Renal pelvis (tissue), 4 donors: Measurements from ENCODE around the gene SSNA1. TPM values are rescaled to one million over a fixed set of nuclear protein-coding genes. Genes with fewer than 3 reads are reported as not detected.
"Not testable (repeated sequence)": the region's sequence is repeated elsewhere in the genome, so short reads cannot be mapped to it uniquely, and the experiment has no call there.

ENCODE experiments used
- DNase-seq: peaks from one replicate; pipeline ENCODE4 v3.0.0-alpha.2; 2013
- polyA plus RNA-seq, 3 donors: library from polyadenylated mRNA; unstranded; fragments of 120-200 nt; gene quantifications; one replicate each; pipeline ENCODE4 v1.2.1, GENCODE V29; 2013; ENCODE audit not compliant: insufficient read length in 3 of 3

SSNA1 gene
- polyA plus RNA-seq, 3 donors: 55.4 to 69.1 (median 65.3) TPM

DNA sequence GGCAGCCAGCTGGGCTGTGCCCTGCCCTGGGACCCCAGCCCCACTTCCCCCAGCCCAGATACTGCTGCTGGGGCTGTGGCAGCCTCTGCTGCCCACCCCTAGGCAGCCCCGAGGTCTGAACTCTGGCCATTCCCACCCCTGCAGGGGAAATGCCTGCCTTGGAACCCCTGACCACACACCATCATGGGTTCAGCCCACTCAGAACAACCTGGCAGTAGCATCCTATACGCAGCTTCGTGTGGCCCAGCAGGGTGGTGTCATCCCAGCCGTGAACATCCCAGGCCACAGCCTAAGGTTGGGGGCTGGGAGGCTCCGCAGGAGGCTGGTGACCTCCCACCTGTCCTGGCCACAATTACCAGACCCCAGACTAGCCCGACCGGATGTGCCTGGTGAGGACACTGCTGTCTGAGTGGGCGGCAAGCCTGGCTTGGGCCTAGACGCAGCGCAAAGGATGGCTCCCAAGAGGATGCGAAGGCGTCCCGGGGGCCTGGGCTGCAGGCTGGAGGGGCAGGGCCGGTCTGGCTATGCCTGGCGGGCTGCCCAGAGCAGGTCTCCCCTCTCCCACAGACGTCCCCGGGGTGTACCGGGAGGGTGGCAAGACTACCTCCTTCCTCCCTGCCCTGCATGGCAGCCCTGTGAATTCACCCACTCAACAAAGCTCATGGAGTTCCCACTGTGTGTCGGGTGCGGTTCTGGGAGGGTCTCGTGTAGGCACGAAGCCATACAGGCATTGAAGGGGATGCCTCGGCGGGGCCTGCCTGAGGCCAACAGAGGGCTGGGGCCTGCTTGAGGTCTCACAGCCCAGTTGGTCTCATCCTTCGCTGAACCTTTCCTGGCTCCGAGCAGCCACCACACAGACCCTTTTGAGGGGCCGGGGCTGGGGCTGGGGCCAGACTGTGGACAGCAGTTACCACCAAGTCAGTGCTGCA, 40.8 kb downstream of the SSNA1 start:
- no peak for DNase-seq

DNA sequence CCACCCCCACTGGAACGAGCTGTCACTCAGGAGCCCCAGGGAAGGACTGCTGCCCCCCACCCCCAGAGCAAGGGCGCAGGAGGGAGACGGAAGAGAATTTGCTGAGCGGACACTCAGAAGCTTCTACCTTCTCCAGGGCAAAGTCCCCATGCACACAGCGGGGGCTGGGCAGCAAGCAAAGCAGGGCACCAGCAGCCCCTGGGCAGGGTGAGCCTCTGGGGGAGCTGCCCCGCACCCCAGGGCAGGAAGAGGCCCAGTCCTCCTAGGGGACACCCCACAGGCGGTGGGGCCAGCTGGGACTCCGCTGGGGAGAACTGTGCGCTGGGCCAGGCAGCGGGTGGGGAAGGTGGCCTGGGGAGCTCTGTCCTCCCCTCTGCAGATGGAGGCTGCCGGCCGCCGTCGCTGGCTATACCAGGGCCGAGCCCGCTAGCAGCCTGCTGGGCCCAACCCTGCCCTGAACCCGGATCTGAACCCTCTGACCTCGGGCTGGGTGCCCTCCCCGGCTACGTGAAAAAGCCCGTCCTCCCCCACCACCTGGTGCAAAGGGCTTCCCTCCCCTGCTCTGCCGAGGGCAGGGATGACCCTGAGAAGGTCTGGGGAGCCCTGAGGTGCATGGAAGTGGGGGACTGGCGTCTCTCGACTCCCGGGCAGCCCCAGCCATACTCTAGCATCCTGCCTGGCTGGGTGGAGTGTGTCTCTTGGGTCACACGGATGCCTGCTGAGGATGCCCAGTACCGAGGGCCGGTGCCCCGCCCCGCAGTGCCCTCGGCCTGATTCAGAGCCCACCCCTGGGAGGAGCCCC, 41.6 kb downstream of the SSNA1 start:
- DNase-seq: no peak

DNA sequence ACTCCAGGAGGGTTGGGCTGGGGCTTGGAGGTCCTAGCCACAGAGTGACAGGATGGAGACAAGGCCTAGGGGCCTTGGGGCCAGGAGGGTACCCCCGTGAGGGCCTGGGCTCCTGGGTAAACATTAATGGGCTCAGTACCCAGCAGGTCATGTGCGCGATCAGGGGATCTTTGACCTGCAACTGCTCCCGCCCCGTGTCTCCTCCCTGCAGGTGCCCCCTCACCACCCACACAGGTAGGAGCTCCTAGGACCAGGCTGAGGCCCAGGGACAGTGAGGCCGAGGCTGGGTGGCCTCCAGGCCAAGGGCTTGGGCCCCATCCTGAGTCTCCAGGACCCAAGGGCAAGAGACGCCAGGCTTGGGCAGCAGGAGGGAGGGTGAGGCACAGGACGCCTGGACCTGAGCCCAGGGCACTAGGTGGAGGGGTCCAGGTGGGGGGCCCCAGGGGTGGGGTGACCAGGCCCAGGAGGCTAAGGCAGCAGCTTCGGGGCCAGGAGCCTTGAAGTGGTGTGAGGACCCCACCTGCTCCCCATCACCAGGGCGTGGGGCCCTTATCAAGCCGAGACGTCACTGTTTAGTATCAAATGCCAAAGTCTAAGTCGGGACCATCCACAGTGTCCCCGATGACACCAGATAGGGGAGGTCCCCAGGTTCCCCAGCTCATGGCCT, 42.4 kb downstream of the SSNA1 start, which contains the start of gene SLC34A3:
SLC34A3 (plus strand) TSS at position 197 of the 667 bp plus-strand sequence. CDS start 802 bp downstream, outside the sequence.
- DNase-seq: no peak

DNA sequence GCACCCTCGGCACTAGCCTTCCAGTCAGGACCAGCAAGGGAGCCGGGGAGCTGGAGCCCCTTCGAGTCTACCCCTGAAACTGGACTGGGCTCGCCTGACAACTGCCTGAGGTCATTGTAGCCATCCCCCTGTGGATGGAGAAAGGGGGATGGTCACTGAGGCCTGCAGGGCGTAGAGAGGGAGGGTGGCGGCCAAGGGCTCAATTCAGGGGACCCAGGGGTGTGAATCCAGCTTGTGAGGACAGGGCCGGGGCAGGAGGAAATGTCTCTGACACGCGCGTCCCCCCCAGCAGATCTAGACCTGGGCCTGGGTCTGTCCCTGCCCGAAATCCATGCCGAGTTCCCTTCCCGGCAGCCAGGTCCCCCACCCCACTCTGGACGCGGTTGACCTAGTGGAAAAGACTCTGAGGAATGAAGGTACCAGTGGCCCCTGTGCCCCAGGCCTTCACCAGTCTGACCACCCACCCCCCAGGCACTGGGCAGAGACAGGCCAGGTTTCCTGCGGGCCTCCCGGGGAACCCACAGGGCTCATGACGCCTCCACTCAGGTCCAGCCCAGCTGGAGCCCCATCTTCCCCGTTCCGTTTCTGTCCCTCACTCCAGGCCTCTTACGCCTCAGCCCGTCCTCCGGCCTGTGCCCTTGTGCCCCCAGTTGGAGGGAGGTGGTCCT, 43.0 kb downstream of the SSNA1 start:
- DNase-seq: no peak

DNA sequence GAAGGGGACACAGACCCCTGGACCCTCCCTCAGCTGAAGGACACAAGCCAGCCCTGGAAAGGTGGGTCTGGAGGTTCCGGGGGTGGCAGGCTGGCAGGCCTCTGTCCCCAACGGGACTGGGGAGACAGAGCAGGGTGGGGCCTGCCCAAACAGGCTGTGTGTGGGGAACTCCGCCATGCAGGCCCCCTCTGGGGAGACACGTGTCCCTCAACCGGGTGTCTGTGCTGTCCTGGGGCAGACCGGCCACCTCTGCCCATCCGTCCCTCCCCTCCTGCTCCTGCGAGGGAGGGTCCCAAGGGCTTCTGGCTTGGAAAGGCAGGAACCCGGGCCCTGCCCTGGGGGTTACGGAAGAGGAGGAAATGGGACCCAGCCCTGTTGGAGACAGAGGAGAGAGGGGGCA, 43.6 kb downstream of the SSNA1 start:
- no peak for DNase-seq

DNA sequence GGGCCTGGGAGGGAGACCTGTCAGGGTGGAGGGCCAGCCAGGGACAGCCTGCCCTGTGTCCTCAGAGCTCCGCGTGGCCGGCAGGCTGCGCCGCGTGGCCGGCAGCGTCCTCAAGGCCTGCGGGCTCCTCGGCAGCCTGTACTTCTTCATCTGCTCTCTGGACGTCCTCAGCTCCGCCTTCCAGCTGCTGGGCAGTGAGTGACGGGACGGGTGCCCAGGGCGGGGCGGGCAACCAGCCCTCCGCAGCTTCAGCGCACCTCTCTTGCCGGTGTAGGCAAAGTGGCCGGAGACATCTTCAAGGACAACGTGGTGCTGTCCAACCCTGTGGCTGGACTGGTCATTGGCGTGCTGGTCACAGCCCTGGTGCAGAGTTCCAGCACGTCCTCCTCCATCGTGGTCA, 44.0 kb downstream of the SSNA1 start:
- DNase-seq: no peak

DNA sequence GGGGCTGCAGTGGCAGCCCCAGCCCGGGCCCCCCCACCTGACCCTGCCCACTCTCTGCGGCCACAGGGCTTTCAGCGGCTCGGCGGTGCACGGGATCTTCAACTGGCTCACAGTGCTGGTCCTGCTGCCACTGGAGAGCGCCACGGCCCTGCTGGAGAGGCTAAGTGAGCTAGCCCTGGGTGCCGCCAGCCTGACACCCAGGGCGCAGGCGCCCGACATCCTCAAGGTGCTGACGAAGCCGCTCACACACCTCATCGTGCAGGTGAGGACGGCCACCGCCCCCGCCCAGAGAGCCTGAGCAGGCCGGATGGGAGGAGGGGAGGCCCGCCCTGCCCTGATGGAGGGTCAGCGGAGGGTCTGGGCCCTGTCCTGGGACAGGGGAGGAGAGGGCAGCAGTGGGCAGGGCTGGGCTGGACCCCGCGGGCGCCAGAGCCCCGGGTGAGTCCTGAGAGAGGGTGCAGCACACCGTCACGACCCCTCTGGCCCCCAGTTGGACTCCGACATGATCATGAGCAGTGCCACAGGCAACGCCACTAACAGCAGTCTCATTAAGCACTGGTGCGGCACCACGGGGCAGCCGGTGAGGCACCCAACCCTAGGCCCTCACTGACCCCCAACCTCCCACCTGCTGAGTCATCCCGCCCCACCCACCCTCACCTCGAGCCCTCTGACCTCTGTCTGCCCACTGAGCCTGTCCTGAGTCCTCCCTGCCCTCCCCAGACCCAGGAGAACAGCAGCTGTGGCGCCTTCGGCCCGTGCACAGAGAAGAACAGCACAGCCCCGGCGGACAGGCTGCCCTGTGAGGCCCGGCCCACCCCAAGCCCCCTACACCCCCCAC, 44.9 kb downstream of the SSNA1 start:
- no peak for DNase-seq

DNA sequence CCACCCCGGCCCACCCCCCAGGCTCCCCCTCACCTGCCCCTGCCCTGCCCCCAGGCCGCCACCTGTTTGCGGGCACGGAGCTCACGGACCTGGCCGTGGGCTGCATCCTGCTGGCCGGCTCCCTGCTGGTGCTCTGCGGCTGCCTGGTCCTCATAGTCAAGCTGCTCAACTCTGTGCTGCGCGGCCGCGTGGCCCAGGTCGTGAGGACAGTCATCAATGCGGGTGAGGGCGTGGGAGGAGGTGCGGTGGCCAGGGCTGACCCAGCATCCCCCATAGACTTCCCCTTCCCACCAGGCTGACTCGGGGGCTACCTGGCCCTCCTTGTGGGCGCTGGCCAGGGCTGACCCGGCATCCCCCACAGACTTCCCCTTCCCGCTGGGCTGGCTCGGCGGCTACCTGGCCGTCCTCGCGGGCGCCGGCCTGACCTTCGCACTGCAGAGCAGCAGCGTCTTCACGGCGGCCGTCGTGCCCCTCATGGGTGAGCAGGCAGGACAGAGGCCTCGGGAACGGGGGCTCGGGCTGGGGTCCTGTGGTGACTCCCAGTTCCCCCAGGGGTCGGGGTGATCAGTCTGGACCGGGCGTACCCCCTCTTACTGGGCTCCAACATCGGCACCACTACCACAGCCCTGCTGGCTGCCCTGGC, 45.7 kb downstream of the SSNA1 start:
- DNase-seq: no peak

DNA sequence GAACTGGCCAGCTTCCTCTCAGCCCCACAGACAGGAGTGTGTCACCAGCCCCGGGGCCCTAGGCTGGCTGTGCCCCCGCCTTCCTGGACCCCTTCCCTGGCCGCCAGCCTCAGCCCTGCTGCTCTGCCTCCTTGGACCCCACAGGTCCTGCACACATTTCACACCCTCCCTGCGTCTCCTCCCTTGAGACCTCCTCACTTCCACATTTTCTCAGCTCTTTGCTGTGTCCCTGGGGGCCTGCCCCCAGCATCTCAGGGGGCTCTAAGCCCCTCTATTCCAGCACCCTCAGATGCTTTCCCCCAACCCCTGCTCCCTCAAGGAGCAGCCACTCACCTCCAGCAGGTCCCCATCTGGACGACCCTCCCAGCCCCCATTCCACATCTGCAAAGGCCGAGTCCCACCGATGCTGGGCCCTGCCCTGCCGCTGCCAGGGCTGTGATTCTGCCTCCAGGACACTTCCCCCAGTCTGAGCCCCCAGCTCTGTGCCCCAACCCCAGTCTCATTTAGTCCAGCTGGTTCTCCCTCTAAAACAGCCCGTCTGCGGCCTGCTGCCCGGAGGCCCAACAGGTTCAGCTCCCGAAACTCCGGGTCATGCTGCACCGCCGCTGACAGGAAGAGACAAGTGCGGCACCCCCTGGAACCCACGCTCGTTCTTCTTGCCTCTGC, 46.4 kb downstream of the SSNA1 start:
- no peak for DNase-seq

DNA sequence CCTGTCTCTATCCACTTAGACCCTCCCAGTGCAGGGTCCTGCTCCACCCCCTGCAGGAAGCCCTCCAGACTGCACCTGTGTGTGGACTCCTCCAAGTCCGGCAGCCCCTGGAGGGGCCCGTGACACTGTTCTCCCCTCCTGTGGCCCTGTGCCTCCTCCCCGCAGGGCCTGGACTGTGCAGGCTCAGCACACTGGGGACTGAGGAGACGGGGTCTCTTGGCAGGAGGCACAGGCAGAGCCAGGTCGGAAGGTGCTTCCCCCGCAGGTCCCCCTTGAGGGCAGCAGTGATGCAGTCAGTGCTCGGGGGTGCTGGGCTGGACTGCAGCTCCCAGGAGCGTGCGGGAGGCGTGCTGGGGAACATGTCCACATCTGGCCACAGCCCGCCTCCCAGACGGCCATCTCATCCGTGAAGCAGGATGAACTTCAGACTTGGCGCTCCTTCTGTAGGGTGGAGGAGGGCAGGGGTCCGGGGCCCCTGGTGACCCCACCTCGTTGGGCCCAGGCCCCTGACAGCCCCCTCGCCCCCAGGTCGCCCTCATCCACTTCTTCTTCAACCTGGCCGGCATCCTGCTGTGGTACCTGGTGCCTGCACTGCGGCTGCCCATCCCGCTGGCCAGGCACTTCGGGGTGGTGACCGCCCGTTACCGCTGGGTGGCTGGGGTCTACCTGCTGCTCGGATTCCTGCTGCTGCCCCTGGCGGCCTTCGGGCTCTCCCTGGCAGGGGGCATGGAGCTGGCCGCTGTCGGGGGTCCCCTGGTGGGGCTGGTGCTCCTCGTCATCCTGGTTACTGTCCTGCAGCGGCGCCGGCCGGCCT, 47.2 kb downstream of the SSNA1 start:
- DNase-seq: no peak

DNA sequence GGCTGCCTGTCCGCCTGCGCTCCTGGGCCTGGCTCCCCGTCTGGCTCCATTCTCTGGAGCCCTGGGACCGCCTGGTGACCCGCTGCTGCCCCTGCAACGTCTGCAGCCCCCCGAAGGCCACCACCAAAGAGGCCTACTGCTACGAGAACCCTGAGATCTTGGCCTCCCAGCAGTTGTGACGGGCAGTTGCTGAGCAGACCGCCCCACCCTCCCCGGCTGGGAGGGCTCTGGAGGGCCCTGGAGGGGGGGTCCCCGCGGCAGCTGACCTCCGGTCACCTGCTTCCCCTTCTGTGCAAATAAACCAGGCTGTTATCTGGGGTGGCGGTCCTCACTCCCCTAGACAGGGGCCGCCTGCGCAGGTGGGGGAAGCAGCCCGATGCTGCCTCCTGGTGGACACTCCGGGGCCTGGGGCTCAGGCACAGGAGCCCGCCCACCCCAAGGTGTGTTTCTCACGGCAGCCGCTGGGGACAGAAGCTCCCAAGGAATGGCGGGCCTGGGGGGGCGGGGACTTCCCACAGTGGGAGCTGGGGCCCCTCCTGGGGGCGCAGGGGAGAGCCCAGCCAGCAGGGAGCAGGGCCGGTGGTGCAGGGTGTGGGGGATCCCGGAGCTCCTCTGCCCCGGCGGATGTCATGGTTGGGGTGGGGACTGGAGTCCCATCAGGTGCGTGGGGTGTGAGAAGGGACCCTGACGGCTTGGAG, 47.9 kb downstream of the SSNA1 start:
- DNase-seq: peak; percentile 82

DNA sequence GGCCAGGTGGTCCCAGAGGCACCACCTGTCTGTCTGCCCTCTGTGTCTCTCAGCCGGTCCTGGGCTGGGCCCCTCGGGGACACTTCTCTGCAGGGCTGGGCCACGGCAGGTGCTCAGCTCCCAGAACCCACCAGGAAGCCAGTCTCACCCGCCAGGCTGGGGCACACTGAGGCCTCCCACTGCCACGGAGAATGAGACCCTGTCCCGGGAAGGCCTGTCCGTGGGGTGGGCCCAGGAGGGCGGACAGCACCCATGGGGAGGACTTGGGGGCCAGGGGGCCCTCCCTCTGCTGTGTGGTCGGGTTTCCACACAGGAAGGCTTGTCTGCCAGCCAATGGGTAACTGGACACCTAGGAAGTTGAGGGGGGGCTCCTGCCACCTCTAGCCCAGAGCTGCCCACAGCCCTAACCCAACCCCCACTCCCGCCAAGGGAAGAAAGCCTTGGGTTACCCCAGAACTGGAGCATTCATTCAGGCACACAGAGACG, 48.5 kb downstream of the SSNA1 start:
- DNase-seq: no peak

DNA sequence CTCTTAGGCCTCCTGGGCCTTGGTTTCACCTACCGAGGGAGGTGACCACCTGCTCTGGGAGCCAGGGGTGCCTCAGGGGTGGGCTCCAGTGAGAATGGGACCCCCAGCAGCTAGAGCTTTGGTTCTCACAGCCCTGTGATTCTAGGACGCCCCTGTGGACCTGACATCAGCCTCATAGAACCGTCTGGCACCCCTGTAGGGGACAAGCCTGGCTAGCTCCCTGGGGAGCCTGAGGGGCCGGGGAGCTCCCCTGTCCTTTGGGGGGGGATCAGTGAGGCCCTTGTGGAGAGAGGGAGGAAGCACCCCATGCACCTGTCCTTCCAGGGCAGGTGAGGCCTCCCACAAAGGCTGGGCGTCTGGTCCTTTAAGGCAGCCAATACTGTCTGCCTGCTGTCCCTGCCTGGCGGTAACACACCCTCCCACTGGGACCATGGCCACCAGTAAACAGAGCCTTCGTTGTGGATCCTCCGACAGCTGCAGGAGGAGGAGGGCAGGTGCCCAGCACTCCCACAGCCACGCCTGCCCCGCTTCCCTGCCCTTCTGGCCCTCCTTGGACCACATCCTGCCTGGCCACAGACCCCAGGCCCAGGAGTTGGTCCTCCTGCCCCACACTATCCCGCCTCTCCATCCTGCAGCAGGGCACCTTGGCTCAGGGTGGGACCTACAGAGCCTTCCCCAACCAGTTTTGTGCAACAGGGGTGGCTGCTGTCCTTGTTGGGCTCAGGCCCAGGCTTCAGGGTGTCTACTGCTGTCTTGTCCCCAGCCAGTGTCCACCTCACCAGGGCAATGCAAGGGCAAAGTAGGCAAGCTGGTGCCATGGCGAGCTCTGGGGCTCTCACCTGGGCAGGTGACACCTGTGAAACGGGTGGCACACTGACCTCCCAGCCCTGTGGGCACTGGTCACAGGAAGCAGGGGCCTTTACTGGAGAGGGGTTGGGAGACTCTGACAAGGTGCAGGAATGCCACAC, 49.6 kb downstream of the SSNA1 start:
- no peak for DNase-seq

DNA sequence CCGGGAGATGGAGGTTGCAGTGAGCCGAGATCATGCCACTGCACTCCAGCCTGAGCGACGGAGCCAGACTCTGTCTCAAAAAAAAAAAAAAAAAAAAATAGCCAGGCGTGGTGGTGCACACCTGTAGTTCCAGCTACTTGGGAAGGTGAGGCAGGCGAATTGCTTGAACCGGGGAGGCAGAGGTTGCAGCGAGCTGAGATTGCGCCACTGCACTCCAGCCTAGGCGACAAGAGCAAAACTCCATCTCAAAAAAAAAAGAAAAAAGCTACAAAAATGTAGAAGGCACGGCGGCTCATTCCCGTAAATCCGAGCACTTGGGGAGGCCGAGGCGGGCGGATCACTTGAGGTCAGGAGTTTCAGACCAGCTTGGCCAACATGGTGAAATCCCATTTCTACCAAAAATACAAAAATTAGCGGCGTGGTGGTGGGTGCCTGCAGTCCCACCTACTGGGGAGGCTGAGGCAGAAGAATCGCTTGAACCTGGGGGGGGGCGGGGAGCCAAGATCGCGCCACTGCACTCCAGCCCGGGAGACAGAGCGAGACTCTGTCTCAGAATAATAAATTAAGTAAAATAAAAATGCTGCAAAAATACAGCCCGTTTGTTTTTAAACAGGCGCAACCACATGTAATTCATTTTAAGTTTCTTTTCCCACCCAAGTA, 51.2 kb downstream of the SSNA1 start:
- DNase-seq: not testable (repeated sequence)
